K562 (cell line): ENCODE data around the gene TBXAS1. TPM values are rescaled to one million over a fixed set of nuclear protein-coding genes. Genes with fewer than 3 reads are reported as not detected.

ENCODE experiments used
- ETS2 ChIP-seq: IDR thresholded peaks from 2 replicates; pipeline ENCODE4 v1.6.1; 2016; ENCODE audit warnings: borderline replicate concordance, missing genetic modification characterization, mild to moderate bottlenecking, moderate library complexity, missing compliant biosample characterization; ENCODE audit not compliant: poor library complexity, severe bottlenecking
- GTF2B ChIP-seq: IDR thresholded peaks from 2 replicates; pipeline ENCODE4 v1.6.1; 2011; ENCODE audit not compliant: insufficient read length; ENCODE audit errors: extremely low read depth
- NEUROD1 ChIP-seq: fragments of 150-350 bp; IDR thresholded peaks from 2 replicates; pipeline ENCODE4 v1.6.1; 2014; ENCODE audit warnings: borderline replicate concordance, low read length, low read depth; ENCODE audit not compliant: partially characterized antibody
- PHTF2 ChIP-seq: fragments of 250-450 bp; sonication (Bioruptor Pico); IDR thresholded peaks from 2 replicates; pipeline ENCODE4 v1.5.0; 2021; ENCODE audit warnings: mild to moderate bottlenecking
- RAD21 ChIP-seq, 2 experiments: fragments of 250-450 bp in 1 of 2; fragments of 450-650 bp in 1 of 2; sonication (Bioruptor Pico) in 1 of 2; formaldehyde crosslinking in 1 of 2; IDR thresholded peaks in 1 of 2; conservative IDR thresholded peaks in 1 of 2; 2 replicates each; pipeline versions ENCODE4 v1.4.0 to v1.8.0; 2020 to 2022; ENCODE audit warnings: mild to moderate bottlenecking in 2 of 2, moderate library complexity in 1 of 2
- RBM14 ChIP-seq: fragments of 200-400 bp; formaldehyde crosslinking; IDR thresholded peaks from 2 replicates; pipeline ENCODE4 v1.6.1; 2018; ENCODE audit warnings: low read depth, mild to moderate bottlenecking, low read length, moderate library complexity, borderline replicate concordance; ENCODE audit not compliant: insufficient read depth
- SLC30A9 ChIP-seq: fragments of 250-450 bp; sonication (Bioruptor Pico); IDR thresholded peaks from 2 replicates; pipeline ENCODE4 v1.8.0; 2022; ENCODE audit warnings: mild to moderate bottlenecking, moderate library complexity
- SPI1 ChIP-seq: IDR thresholded peaks from 2 replicates; pipeline ENCODE4 v1.6.1; 2011; ENCODE audit warnings: low read depth, low read length, control low read depth, borderline replicate concordance
- ZBTB17 ChIP-seq: fragments of 450-650 bp; formaldehyde crosslinking; IDR thresholded peaks from 2 replicates; pipeline ENCODE4 v1.4.0; 2020; ENCODE audit warnings: mild to moderate bottlenecking
- ZBTB33 ChIP-seq: sonication (generic); formaldehyde crosslinking; IDR thresholded peaks from 2 replicates; pipeline ENCODE4 v1.8.1; 2023; ENCODE audit warnings: mild to moderate bottlenecking, missing genetic modification reagents
- ZNF41 ChIP-seq: fragments of 250-450 bp; sonication (Bioruptor Pico); conservative IDR thresholded peaks from 2 replicates; pipeline ENCODE4 v1.4.0; 2020; ENCODE audit warnings: mild to moderate bottlenecking
- ZNF707 ChIP-seq: fragments of 250-450 bp; sonication (Bioruptor Pico); conservative IDR thresholded peaks from 2 replicates; pipeline ENCODE4 v1.8.0; 2022; ENCODE audit warnings: inconsistent platforms, mild to moderate bottlenecking, moderate library complexity
- polyA plus RNA-seq, 8 experiments: library from polyadenylated mRNA; depleted of rRNA in 4 of 8; stranded (reverse) in 5 of 8; unstranded in 3 of 8; fragments of >200 nt; fragmentation: Nextera tagmentation in 2 of 8; fragmentation: Illumina TruSeq in 1 of 8; extraction: Ambion mirVana in 2 of 8; extraction: Trizol in 1 of 8; gene quantifications; 2 replicates each; pipeline versions ENCODE4 v1.2.1 to v1.2.3, GENCODE V29; 2011 to 2014; ENCODE audit warnings: inconsistent platforms in 1 of 8, missing spikeins in 1 of 8
- total RNA-seq, 7 experiments: library from RNA; depleted of rRNA in 6 of 7; stranded (reverse); fragments of >200 nt in 6 of 7; fragmentation: Illumina TruSeq in 2 of 7; extraction: Trizol in 2 of 7; gene quantifications; 2 replicates each; pipeline versions ENCODE4 v1.2.1 to v1.2.3, GENCODE V29; 2011 to 2021; ENCODE audit warnings: low replicate concordance in 1 of 7
- TF ChIP-seq, protein P1 (sequence below), 2 experiments: fragments of 450-650 bp; formaldehyde crosslinking in 1 of 2; IDR thresholded peaks; 2 replicates each; pipeline versions ENCODE4 v1.4.0 to v1.6.1; 2014 to 2020; ENCODE audit warnings: mild to moderate bottlenecking in 2 of 2, borderline replicate concordance in 1 of 2, low read depth in 1 of 2
- TF ChIP-seq, protein P2 (sequence below): sonication (generic); formaldehyde crosslinking; IDR thresholded peaks from 2 replicates; pipeline ENCODE4 v1.8.0; 2022; ENCODE audit warnings: mild to moderate bottlenecking, missing genetic modification reagents

The TBXAS1 gene
- total and polyA plus RNA-seq, 9 of the 15 experiments (the other 6 are each of a cell fraction or from before 2014, with no cell fraction given) = 1.1 to 8.3 (median 1.9) TPM

DNA sequence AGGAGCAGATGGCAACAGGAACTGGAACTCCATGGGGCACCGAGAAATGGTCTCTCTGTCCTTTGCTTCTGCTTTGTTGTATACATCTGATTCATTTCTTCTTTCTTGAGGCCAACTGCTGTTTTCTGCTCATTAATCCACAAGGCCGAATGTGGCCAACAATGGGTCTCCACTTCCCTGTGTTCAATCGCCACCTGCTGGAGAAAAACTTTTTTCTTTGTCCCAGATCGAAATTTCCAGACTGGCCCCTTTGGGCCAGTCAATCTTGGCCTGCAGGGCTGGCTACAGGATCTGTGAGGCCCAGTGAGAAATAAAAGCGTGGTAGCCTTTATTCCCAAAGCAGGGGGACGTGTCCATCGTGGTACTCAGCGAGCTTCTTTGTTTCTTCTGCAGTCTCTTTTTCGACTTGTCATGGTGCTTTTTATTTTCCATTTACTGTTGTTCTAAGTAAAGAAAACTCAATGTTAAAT, 174.9 kb downstream of the TBXAS1 start (continued):
- TF ChIP-seq ZNF41 (CRISPR knock-in tag) (no peak), RAD21 (CRISPR knock-in tag; conservative IDR thresholded peaks at IDR 0.05 in 1 of 2, IDR thresholded peaks at IDR 0.05 in 1 of 2) (peak; percentile 83 to 94), PHTF2 (no peak), RBM14 (no peak), ZBTB33 (CRISPR knock-in tag) (0 out of 2 replicates have a peak, but pooled peaks have one; percentile 22), NEUROD1 (peak; percentile 12), ETS2 (tag) (no peak), SPI1 (peak; percentile 47; the same call in 1 of the 2 replicates), GTF2B (no peak), SLC30A9 (CRISPR knock-in tag) (no peak), ZNF707 (CRISPR knock-in tag) (no peak), ZBTB17 (CRISPR knock-in tag) (peak; percentile 14; the same call in 1 of the 2 replicates)
- TF ChIP-seq, protein P1, sequence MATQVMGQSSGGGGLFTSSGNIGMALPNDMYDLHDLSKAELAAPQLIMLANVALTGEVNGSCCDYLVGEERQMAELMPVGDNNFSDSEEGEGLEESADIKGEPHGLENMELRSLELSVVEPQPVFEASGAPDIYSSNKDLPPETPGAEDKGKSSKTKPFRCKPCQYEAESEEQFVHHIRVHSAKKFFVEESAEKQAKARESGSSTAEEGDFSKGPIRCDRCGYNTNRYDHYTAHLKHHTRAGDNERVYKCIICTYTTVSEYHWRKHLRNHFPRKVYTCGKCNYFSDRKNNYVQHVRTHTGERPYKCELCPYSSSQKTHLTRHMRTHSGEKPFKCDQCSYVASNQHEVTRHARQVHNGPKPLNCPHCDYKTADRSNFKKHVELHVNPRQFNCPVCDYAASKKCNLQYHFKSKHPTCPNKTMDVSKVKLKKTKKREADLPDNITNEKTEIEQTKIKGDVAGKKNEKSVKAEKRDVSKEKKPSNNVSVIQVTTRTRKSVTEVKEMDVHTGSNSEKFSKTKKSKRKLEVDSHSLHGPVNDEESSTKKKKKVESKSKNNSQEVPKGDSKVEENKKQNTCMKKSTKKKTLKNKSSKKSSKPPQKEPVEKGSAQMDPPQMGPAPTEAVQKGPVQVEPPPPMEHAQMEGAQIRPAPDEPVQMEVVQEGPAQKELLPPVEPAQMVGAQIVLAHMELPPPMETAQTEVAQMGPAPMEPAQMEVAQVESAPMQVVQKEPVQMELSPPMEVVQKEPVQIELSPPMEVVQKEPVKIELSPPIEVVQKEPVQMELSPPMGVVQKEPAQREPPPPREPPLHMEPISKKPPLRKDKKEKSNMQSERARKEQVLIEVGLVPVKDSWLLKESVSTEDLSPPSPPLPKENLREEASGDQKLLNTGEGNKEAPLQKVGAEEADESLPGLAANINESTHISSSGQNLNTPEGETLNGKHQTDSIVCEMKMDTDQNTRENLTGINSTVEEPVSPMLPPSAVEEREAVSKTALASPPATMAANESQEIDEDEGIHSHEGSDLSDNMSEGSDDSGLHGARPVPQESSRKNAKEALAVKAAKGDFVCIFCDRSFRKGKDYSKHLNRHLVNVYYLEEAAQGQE (IDR thresholded peaks at IDR 0.05; ENCODE audit: borderline replicate concordance) = peak; percentile 80; the same call in 1 of the 2 replicates
- TF ChIP-seq, protein P1 (CRISPR knock-in tag; IDR thresholded peaks at IDR 0.05; ENCODE audit: low read depth) = no peak
- TF ChIP-seq, protein P2, sequence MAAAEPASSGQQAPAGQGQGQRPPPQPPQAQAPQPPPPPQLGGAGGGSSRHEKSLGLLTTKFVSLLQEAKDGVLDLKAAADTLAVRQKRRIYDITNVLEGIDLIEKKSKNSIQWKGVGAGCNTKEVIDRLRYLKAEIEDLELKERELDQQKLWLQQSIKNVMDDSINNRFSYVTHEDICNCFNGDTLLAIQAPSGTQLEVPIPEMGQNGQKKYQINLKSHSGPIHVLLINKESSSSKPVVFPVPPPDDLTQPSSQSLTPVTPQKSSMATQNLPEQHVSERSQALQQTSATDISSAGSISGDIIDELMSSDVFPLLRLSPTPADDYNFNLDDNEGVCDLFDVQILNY (CRISPR knock-in tag) = no peak
